HepG2 (cell line): ENCODE data around the gene TP73. TPM values are rescaled to one million over a fixed set of nuclear protein-coding genes. Genes with fewer than 3 reads are reported as not detected.

Experiments
- ATF3 ChIP-seq: sonication (generic); formaldehyde crosslinking; IDR thresholded peaks from 2 replicates; pipeline ENCODE4 v1.4.0; 2020; ENCODE audit warnings: missing genetic modification reagents
- DNMT1 ChIP-seq: sonication (generic); formaldehyde crosslinking; IDR thresholded peaks from 2 replicates; pipeline ENCODE4 v1.5.1; 2020; ENCODE audit warnings: mild to moderate bottlenecking, missing genetic modification reagents
- ETV5 ChIP-seq: IDR thresholded peaks from 2 replicates; pipeline ENCODE4 v1.6.1; 2018; ENCODE audit warnings: missing biosample characterization, missing genetic modification reagents, inconsistent platforms, borderline replicate concordance
- HDAC1 ChIP-seq: sonication (generic); formaldehyde crosslinking; IDR thresholded peaks from 2 replicates; pipeline ENCODE4 v1.5.1; 2020; ENCODE audit warnings: mild to moderate bottlenecking, missing genetic modification reagents
- KLF16 ChIP-seq, 2 experiments: sonication (generic) in 1 of 2; formaldehyde crosslinking in 1 of 2; IDR thresholded peaks; 2 replicates each; pipeline versions ENCODE4 v1.6.1 to v1.8.0; 2016 to 2023; ENCODE audit warnings: missing genetic modification reagents in 2 of 2, missing compliant biosample characterization in 1 of 2
- MTA3 ChIP-seq: sonication (generic); formaldehyde crosslinking; IDR thresholded peaks from 2 replicates; pipeline ENCODE4 v1.4.0; 2020; ENCODE audit warnings: missing genetic modification reagents
- MTF1 ChIP-seq: sonication (generic); formaldehyde crosslinking; IDR thresholded peaks from 2 replicates; pipeline ENCODE4 v1.5.0; 2020; ENCODE audit warnings: missing genetic modification reagents
- MYPOP ChIP-seq: sonication (generic); formaldehyde crosslinking; IDR thresholded peaks from 2 replicates; pipeline ENCODE4 v1.8.1; 2023; ENCODE audit warnings: mild to moderate bottlenecking, moderate library complexity, missing genetic modification reagents
- SKIL ChIP-seq: sonication (generic); formaldehyde crosslinking; IDR thresholded peaks from 2 replicates; pipeline ENCODE4 v1.8.0; 2022; ENCODE audit warnings: missing genetic modification reagents, mild to moderate bottlenecking, moderate library complexity, borderline replicate concordance
- SMAD1 ChIP-seq: sonication (generic); formaldehyde crosslinking; IDR thresholded peaks from 2 replicates; pipeline ENCODE4 v1.4.0; 2020; ENCODE audit warnings: missing genetic modification reagents, low read depth, mild to moderate bottlenecking, borderline replicate concordance
- STAT5B ChIP-seq: sonication (generic); formaldehyde crosslinking; IDR thresholded peaks from 2 replicates; pipeline ENCODE4 v1.4.0; 2020; ENCODE audit warnings: missing genetic modification reagents
- SYNCRIP ChIP-seq: fragments of 200-400 bp; formaldehyde crosslinking; IDR thresholded peaks from 2 replicates; pipeline ENCODE4 v1.6.1; 2018; ENCODE audit warnings: mild to moderate bottlenecking, low read depth, low read length; ENCODE audit not compliant: insufficient read depth
- TEAD2 ChIP-seq: sonication (generic); formaldehyde crosslinking; IDR thresholded peaks from 2 replicates; pipeline ENCODE4 v1.9.0; 2021; ENCODE audit warnings: missing genetic modification reagents
- TFDP2 ChIP-seq: sonication (generic); formaldehyde crosslinking; IDR thresholded peaks from 2 replicates; pipeline ENCODE4 v1.4.0; 2020; ENCODE audit warnings: missing genetic modification reagents
- ZNF326 ChIP-seq: sonication (generic); formaldehyde crosslinking; IDR thresholded peaks from 2 replicates; pipeline ENCODE4 v1.4.0; 2020; ENCODE audit warnings: missing genetic modification reagents, borderline replicate concordance
- ZNF44 ChIP-seq: sonication (generic); formaldehyde crosslinking; IDR thresholded peaks from 2 replicates; pipeline ENCODE4 v1.5.1; 2020; ENCODE audit warnings: mild to moderate bottlenecking, missing genetic modification reagents
- ZNF616 ChIP-seq: sonication (generic); formaldehyde crosslinking; IDR thresholded peaks from 2 replicates; pipeline ENCODE4 v1.5.0; 2020; ENCODE audit warnings: low read depth, mild to moderate bottlenecking, missing genetic modification reagents
- ZNF652 ChIP-seq: IDR thresholded peaks from 2 replicates; pipeline ENCODE4 v1.6.1; 2016; ENCODE audit warnings: low read depth, borderline replicate concordance
- ZNF788 ChIP-seq: sonication (generic); formaldehyde crosslinking; IDR thresholded peaks from 2 replicates; pipeline ENCODE4 v1.5.0; 2020; ENCODE audit warnings: mild to moderate bottlenecking, missing genetic modification reagents, borderline replicate concordance
- polyA plus RNA-seq, 8 experiments: library from polyadenylated mRNA; depleted of rRNA in 3 of 8; stranded (reverse) in 7 of 8; unstranded in 1 of 8; fragments of >200 nt; fragmentation: Illumina TruSeq in 4 of 8; extraction: Trizol in 4 of 8; gene quantifications; 2 replicates each; pipeline versions ENCODE4 v1.2.1 to v1.2.3, GENCODE V29; 2011 to 2016; ENCODE audit warnings: low read depth in 4 of 8, missing spikeins in 1 of 8, mixed read lengths in 1 of 8; ENCODE audit not compliant: insufficient read depth in 1 of 8
- total RNA-seq, 5 experiments: library from RNA; depleted of rRNA; stranded (reverse); fragments of >200 nt; fragmentation: Illumina TruSeq; extraction: Trizol; gene quantifications; 2 replicates each; pipeline ENCODE4 v1.2.3, GENCODE V29; 2016; ENCODE audit warnings: low read depth in 1 of 5
- TF ChIP-seq, protein P1 (sequence below): sonication (generic); formaldehyde crosslinking; IDR thresholded peaks from 2 replicates; pipeline ENCODE4 v1.8.0; 2022; ENCODE audit warnings: mild to moderate bottlenecking, missing genetic modification reagents, borderline replicate concordance
- TF ChIP-seq, protein P2 (sequence below): sonication (generic); formaldehyde crosslinking; IDR thresholded peaks from 2 replicates; pipeline ENCODE4 v1.5.0; 2020; ENCODE audit warnings: missing genetic modification reagents

TP73 gene
- total and polyA plus RNA-seq, 2 of the 13 experiments (the other 11 are each of a cell fraction or from before 2014, with no cell fraction given), result 0.49 to 1.1 TPM

DNA sequence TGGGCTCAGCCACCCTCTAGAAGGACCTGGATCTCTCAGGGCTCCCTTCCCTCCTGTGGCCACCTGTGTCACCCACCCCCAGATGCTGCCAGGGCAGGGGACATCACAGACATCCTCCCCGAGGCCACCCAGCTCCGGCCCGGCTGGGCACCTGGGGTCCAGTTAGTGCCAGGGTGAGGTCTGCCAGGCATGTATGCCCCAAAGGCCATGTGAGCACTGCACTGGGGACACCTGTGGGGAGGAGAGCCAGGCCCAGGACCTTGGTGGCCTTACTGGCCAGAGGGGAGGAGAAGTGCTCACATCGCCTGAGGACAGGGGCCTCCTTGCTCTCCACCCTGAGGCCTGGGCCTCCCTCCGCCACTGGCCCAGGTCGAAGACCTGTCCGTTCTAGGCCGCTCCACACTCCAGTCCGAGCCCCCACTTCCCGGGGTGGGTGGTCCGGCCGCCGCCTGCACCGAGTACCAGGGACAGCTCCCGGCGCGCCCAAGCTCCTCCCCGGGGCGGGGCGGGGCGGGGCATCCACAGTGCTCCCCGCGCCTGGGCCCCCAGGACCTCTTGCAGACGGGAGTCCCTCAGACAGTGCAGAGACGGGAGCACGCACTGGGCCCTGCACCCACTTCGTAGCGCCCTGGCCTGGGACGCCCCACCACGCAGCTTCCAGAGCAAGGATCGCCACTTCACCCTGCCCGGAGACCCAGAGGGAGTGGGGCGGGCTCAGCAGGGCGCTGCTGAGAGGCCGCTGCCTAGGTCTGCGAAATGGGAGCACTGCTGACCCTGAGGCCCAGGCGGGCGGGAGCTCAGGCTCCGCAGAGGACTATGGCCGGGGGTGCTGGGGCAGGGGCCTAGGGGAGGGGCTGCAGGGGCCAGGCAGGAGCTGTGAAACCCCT lies 65.6 kb downstream of the TP73 start (continued):
- TF ChIP-seq SYNCRIP (no peak), ATF3 (CRISPR knock-in tag) (0 out of 2 replicates have a peak, but pooled peaks have one; percentile 43), ZNF44 (CRISPR knock-in tag) (no peak), ZNF788 (CRISPR knock-in tag) (0 out of 2 replicates have a peak, but pooled peaks have one; percentile 62), HDAC1 (CRISPR knock-in tag) (peak; percentile 68), MYPOP (CRISPR knock-in tag) (no peak), KLF16 (CRISPR knock-in tag; IDR thresholded peaks at IDR 0.05) (peak in 1 of 2 experiments; percentile 82; a peak in 1 of 4 replicates), ZNF616 (CRISPR knock-in tag) (no peak), SKIL (CRISPR knock-in tag) (no peak), MTF1 (no peak), ZNF326 (no peak), ETV5 (CRISPR knock-in tag) (no peak), TEAD2 (CRISPR knock-in tag) (no peak), SMAD1 (CRISPR knock-in tag) (no peak), TFDP2 (no peak), STAT5B (CRISPR knock-in tag) (no peak), ZNF652 (no peak), DNMT1 (CRISPR knock-in tag) (no peak), MTA3 (CRISPR knock-in tag) (no peak)
- TF ChIP-seq, protein P1, sequence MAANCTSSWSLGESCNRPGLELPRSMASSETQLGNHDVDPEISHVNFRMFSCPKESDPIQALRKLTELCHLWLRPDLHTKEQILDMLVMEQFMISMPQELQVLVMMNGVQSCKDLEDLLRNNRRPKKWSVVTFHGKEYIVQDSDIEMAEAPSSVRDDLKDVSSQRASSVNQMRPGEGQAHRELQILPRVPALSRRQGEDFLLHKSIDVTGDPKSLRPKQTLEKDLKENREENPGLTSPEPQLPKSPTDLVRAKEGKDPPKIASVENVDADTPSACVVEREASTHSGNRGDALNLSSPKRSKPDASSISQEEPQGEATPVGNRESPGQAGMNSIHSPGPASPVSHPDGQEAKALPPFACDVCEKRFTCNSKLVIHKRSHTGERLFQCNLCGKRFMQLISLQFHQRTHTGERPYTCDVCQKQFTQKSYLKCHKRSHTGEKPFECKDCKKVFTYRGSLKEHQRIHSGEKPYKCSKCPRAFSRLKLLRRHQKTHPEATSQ (CRISPR knock-in tag), result no peak
- TF ChIP-seq, protein P2, sequence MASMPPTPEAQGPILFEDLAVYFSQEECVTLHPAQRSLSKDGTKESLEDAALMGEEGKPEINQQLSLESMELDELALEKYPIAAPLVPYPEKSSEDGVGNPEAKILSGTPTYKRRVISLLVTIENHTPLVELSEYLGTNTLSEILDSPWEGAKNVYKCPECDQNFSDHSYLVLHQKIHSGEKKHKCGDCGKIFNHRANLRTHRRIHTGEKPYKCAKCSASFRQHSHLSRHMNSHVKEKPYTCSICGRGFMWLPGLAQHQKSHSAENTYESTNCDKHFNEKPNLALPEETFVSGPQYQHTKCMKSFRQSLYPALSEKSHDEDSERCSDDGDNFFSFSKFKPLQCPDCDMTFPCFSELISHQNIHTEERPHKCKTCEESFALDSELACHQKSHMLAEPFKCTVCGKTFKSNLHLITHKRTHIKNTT (CRISPR knock-in tag), result no peak
